Calu3 (cell line): Measurements from ENCODE around the gene RNF19B. TPM values are rescaled to one million over a fixed set of nuclear protein-coding genes. Genes with fewer than 3 reads are reported as not detected.

Experiments
- BruUV-seq: library from RNA; stranded (reverse); fragments of 400-500 nt; replicated peaks from 2 replicates; lab custom pipeline; 2021; lab: Mats Ljungman, UMichigan
- CTCF ChIA-PET: fragments of 300-600 bp; sonication (Branson Sonifier 250); formaldehyde crosslinking; loops from one replicate; lab custom pipeline; 2022; ENCODE audit warnings: antibody characterized with exemption; lab: Charles Lee
- DNase-seq: peaks from one replicate; pipeline ENCODE4 v3.0.0; 2022
- H3K27ac Mint-ChIP-seq: one replicate; pipeline ENCODE4 v1.8.0; 2022; ENCODE audit warnings: mixed read lengths; ENCODE audit not compliant: unreplicated experiment
- H3K27me3 Mint-ChIP-seq: one replicate; pipeline ENCODE4 v1.8.0; 2022; ENCODE audit warnings: mixed read lengths; ENCODE audit not compliant: unreplicated experiment
- H3K36me3 Mint-ChIP-seq: one replicate; pipeline ENCODE4 v1.8.0; 2022; ENCODE audit warnings: mild to moderate bottlenecking, moderate library complexity, mixed read lengths; ENCODE audit not compliant: insufficient read depth, unreplicated experiment
- H3K4me1 Mint-ChIP-seq: one replicate; pipeline ENCODE4 v1.8.0; 2022; ENCODE audit warnings: mild to moderate bottlenecking, low read depth, mixed read lengths; ENCODE audit not compliant: unreplicated experiment
- H3K4me3 Mint-ChIP-seq: one replicate; pipeline ENCODE4 v1.8.0; 2022; ENCODE audit warnings: mild to moderate bottlenecking, low read depth, moderate library complexity, mixed read lengths; ENCODE audit not compliant: unreplicated experiment
- H3K9me3 Mint-ChIP-seq: one replicate; pipeline ENCODE4 v1.8.0; 2022; ENCODE audit warnings: low read depth, mixed read lengths; ENCODE audit not compliant: unreplicated experiment
- CTCF ChIP-seq: fragments of 200-600 bp; IDR thresholded peaks from one replicate; pipeline ENCODE4 v1.8.0; 2022; ENCODE audit warnings: antibody characterized with exemption; ENCODE audit not compliant: unreplicated experiment
- intact Hi-C: fragments of 100-400 bp; cut with micrococcal nuclease; formaldehyde crosslinking; loops from one replicate; pipeline ENCODE4 v1.10.0; 2022; ENCODE audit not compliant: unreplicated experiment
- total RNA-seq: library from RNA; stranded (reverse); gene quantifications from 2 replicates; pipeline ENCODE4 v1.2.3, GENCODE V29; 2022

The RNF19B gene
- total RNA-seq, 1 experiment from 2014 or later: 21.5 TPM

- no peaks in the 10 kb centered on the region for H3K27me3 Mint-ChIP-seq
- CTCF ChIA-PET: interaction anchor here (0.5 to 1.4 kb wide), 8 partner anchors 9 to 152 kb away, joined by 3 to 7 read pairs (median 3); partner anchors contain the start of gene RNF19B
Measured at GRCh38 chr1:32948905-32949304, 15.7 kb downstream of the RNF19B start.

GRCh38 chr1:32948390-32948722 lies 16.3 kb downstream of the RNF19B start:
- Mint-ChIP-seq H3K4me3 (peak overlapping the region; percentile 26), H3K9me3 (no peaks in the 10 kb centered on the region), H3K27ac (peak overlapping the region; percentile 84), H3K36me3 (peaks cover 18% of the 10 kb centered on the region), H3K27me3 (no peaks in the 10 kb centered on the region), H3K4me1 (peaks cover 31% of the 10 kb centered on the region)
- intact Hi-C loops: no loop called here
- BruUV-seq: no TSS peak
- CTCF ChIA-PET: interaction anchor here (0.5 to 1.4 kb wide), 8 partner anchors 9 to 152 kb away, joined by 3 to 7 read pairs (median 3); partner anchors contain the start of gene RNF19B
- DNase-seq: no peak
- TF ChIP-seq CTCF: no peak

More at GRCh38 chr1:32948905-32949304, 15.7 kb downstream of the RNF19B start:
- no peaks in the 10 kb centered on the region for H3K9me3 Mint-ChIP-seq
- DNase-seq: no peak
- peaks cover 19% of the 10 kb centered on the region for H3K36me3 Mint-ChIP-seq
- intact Hi-C loops: no loop called here
- no peak for TF ChIP-seq CTCF
- peak overlapping the region; percentile 84 for H3K27ac Mint-ChIP-seq
- peaks cover 34% of the 10 kb centered on the region for H3K4me1 Mint-ChIP-seq
- BruUV-seq: no TSS peak
- H3K4me3 Mint-ChIP-seq: peak overlapping the region; percentile 26

- peaks cover 26% of the 10 kb centered on the region for H3K4me1 Mint-ChIP-seq
- peak overlapping the region; percentile 43 for H3K27ac Mint-ChIP-seq
- H3K9me3 Mint-ChIP-seq: no peaks in the 10 kb centered on the region
- no TSS peak for BruUV-seq
- no peak for TF ChIP-seq CTCF
- DNase-seq: no peak
- CTCF ChIA-PET: interaction anchor here (0.8 kb wide), 1 partner anchor 14 kb away, joined by 3 read pairs; no protein-coding TSS in a partner anchor
- peaks cover 15% of the 10 kb centered on the region for H3K36me3 Mint-ChIP-seq
- no peaks in the 10 kb centered on the region for H3K27me3 Mint-ChIP-seq
- H3K4me3 Mint-ChIP-seq: no peak overlapping the region
- intact Hi-C loops: no loop called here
Measured at GRCh38 chr1:32947669-32948389, 16.8 kb downstream of the RNF19B start.

GRCh38 chr1:32946413-32946812 lies 18.2 kb downstream of the RNF19B start:
- no peaks in the 10 kb centered on the region for H3K9me3 Mint-ChIP-seq
- intact Hi-C loops: no loop called here
- no peaks in the 10 kb centered on the region for H3K27me3 Mint-ChIP-seq
- CTCF ChIA-PET: interaction anchor here (0.6 kb wide), 1 partner anchor 369 kb away, joined by 4 read pairs; no protein-coding TSS in a partner anchor
- H3K27ac Mint-ChIP-seq: no peak overlapping the region
- no peak for DNase-seq
- no peak overlapping the region for H3K4me3 Mint-ChIP-seq
- H3K4me1 Mint-ChIP-seq: peaks cover 26% of the 10 kb centered on the region
- H3K36me3 Mint-ChIP-seq: peaks cover 15% of the 10 kb centered on the region
- no peak for TF ChIP-seq CTCF
- no TSS peak for BruUV-seq
